ENCODE results near the gene NT5C3A.

GRCh38 chr7:33076737-33077136, 14.2 kb upstream of the NT5C3A start:
- TF ChIP-seq EZH2 (IDR thresholded peaks at IDR 0.05; ENCODE audit: insufficient read depth, poor library complexity, severe bottlenecking): no peak
- TF ChIP-seq EZH2phosphoT487 (IDR thresholded peaks at IDR 0.05; ENCODE audit: insufficient read depth, low read depth): no peak
